Measurements from ENCODE around the gene VMP1.
A peak's percentile ranks its signal among the peaks of the same experiment; 100 is the strongest.

Gene VMP1

DNA sequence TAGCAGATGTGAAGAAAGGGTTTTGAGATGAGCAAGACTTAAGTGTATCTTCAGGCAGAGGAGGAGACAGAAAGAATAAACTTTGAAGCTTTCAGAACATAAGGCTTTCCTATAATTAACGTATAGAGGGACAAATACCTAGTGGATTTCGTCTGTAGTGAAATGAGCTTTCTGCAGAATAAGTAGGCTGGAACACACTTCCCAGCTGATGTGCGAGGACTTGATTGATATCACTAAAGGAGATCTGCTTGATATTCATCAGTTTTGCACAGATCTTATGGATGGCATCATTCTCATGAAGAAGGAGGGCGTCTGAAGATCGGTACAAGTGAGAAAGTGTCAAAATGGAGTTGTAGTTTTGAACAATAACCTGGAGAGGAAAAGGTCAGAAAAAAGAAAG lies 170.5 kb downstream of the VMP1 start (continued):
- TF ChIP-seq, protein P1, sequence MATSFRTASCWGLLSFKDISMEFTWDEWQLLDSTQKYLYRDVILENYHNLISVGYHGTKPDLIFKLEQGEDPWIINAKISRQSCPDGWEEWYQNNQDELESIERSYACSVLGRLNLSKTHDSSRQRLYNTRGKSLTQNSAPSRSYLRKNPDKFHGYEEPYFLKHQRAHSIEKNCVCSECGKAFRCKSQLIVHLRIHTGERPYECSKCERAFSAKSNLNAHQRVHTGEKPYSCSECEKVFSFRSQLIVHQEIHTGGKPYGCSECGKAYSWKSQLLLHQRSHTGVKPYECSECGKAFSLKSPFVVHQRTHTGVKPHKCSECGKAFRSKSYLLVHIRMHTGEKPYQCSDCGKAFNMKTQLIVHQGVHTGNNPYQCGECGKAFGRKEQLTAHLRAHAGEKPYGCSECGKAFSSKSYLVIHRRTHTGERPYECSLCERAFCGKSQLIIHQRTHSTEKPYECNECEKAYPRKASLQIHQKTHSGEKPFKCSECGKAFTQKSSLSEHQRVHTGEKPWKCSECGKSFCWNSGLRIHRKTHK (tag by site-specific recombination; IDR thresholded peaks at IDR 0.05) = no peak
- TF ChIP-seq, protein P2, sequence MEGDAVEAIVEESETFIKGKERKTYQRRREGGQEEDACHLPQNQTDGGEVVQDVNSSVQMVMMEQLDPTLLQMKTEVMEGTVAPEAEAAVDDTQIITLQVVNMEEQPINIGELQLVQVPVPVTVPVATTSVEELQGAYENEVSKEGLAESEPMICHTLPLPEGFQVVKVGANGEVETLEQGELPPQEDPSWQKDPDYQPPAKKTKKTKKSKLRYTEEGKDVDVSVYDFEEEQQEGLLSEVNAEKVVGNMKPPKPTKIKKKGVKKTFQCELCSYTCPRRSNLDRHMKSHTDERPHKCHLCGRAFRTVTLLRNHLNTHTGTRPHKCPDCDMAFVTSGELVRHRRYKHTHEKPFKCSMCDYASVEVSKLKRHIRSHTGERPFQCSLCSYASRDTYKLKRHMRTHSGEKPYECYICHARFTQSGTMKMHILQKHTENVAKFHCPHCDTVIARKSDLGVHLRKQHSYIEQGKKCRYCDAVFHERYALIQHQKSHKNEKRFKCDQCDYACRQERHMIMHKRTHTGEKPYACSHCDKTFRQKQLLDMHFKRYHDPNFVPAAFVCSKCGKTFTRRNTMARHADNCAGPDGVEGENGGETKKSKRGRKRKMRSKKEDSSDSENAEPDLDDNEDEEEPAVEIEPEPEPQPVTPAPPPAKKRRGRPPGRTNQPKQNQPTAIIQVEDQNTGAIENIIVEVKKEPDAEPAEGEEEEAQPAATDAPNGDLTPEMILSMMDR (tag by site-specific recombination; IDR thresholded peaks at IDR 0.05) = no peak

DNA sequence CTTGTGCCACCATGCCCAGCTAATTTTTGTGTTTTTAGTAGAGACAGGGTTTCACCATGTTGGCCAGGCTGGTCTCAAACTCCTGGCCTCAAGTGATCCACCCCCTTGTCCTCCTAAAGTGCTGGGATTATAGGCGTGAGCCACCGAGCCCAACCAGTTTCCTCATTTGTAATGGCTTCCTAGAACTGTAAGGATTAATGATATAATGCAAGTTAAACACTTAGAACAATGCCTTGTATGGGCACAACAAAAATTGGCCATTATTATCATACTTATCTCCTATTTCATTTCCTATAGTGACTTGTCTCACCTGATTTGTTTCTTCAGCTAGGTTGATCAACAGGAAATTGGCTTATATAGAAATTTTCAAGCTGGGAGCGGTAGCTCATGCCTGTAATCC lies 171.2 kb downstream of the VMP1 start:
- TF ChIP-seq REPIN1 (tag by site-specific recombination; IDR thresholded peaks at IDR 0.05; ENCODE audit: low read depth) (no peak), ZNF426 (tag by site-specific recombination; IDR thresholded peaks at IDR 0.05) (no peak), ZNF391 (tag by site-specific recombination; IDR thresholded peaks at IDR 0.05; ENCODE audit: borderline replicate concordance, low read depth) (no peak), ZNF560 (tag by site-specific recombination; IDR thresholded peaks at IDR 0.05; ENCODE audit: borderline replicate concordance) (no peak)
- TF ChIP-seq, protein P3, sequence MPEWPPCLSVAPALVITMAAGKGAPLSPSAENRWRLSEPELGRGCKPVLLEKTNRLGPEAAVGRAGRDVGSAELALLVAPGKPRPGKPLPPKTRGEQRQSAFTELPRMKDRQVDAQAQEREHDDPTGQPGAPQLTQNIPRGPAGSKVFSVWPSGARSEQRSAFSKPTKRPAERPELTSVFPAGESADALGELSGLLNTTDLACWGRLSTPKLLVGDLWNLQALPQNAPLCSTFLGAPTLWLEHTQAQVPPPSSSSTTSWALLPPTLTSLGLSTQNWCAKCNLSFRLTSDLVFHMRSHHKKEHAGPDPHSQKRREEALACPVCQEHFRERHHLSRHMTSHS (tag by site-specific recombination; IDR thresholded peaks at IDR 0.05) = no peak
- TF ChIP-seq, protein P4, sequence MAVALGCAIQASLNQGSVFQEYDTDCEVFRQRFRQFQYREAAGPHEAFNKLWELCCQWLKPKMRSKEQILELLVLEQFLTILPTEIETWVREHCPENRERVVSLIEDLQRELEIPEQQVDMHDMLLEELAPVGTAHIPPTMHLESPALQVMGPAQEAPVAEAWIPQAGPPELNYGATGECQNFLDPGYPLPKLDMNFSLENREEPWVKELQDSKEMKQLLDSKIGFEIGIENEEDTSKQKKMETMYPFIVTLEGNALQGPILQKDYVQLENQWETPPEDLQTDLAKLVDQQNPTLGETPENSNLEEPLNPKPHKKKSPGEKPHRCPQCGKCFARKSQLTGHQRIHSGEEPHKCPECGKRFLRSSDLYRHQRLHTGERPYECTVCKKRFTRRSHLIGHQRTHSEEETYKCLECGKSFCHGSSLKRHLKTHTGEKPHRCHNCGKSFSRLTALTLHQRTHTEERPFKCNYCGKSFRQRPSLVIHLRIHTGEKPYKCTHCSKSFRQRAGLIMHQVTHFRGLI (tag by site-specific recombination; IDR thresholded peaks at IDR 0.05) = peak; percentile 81
- TF ChIP-seq, protein P5, sequence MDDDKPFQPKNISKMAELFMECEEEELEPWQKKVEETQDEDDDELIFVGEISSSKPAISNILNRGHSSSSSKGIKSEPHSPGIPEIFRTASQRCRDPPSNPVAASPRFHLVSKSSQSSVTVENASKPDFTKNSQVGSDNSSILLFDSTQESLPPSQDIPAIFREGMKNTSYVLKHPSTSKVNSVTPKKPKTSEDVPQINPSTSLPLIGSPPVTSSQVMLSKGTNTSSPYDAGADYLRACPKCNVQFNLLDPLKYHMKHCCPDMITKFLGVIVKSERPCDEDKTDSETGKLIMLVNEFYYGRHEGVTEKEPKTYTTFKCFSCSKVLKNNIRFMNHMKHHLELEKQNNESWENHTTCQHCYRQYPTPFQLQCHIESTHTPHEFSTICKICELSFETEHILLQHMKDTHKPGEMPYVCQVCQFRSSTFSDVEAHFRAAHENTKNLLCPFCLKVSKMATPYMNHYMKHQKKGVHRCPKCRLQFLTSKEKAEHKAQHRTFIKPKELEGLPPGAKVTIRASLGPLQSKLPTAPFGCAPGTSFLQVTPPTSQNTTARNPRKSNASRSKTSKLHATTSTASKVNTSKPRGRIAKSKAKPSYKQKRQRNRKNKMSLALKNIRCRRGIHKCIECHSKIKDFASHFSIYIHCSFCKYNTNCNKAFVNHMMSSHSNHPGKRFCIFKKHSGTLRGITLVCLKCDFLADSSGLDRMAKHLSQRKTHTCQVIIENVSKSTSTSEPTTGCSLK (tag by site-specific recombination; IDR thresholded peaks at IDR 0.05) = no peak
- H3K4me3 ChIP-seq (ENCODE audit: low read depth, low read length) = no peak overlapping the region
- no peaks in the 10 kb centered on the region for H3K4me1 ChIP-seq (ENCODE audit: control insufficient read depth, insufficient read depth, low read length)
- peaks cover 74 to 76% of the 10 kb centered on the region in 2 experiments for H3K36me3 ChIP-seq (ENCODE audit: control insufficient read depth in 2 of 2, insufficient read depth in 1 of 2, low read length in 2 of 2)
- CTCF ChIA-PET = interaction anchor here (0.6 to 1.0 kb wide), 2 partner anchors 45 to 125 kb away, joined by 3 to 4 read pairs; no protein-coding TSS in a partner anchor
- POLR2A ChIA-PET = no interaction called here
- no peak overlapping the region for H3K27ac ChIP-seq (ENCODE audit: extremely low read depth, low read depth, low read length)
- H3K9me3 ChIP-seq (ENCODE audit: control insufficient read depth, insufficient read depth, low read depth, low read length) = no peaks in the 10 kb centered on the region

DNA sequence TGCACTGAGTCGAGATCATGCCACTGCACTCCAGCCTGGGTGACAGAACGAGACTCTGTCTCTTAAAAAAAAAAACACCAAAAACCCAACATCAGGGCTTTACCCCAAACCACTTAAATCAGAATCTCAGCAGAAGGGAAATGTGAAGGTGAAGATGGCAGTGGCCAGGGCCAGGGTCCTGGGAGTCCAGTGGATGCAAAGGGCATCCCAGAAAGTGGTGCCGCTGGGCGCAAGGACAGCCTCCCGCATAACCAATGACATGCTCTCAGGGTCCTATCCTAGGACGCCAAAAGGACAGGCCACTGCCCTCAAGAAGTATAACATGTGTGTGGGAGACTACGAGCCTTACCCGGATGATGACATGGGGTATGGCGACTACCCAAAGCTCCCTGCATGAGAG lies 177.4 kb downstream of the VMP1 start:
- H3K27ac ChIP-seq (ENCODE audit: extremely low read depth, low read depth, low read length) = no peak overlapping the region
- ChIA-PET POLR2A (no interaction called here), CTCF (no interaction called here)
- H3K36me3 ChIP-seq (ENCODE audit: control insufficient read depth in 2 of 2, insufficient read depth in 1 of 2, low read length in 2 of 2) = peaks cover 69 to 76% of the 10 kb centered on the region in 2 experiments
- TF ChIP-seq ZNF292 (tag by site-specific recombination; IDR thresholded peaks at IDR 0.05; ENCODE audit: borderline replicate concordance, low read depth) (no peak), SP7 (tag by site-specific recombination; IDR thresholded peaks at IDR 0.05) (no peak), ZNF132 (tag by site-specific recombination; IDR thresholded peaks at IDR 0.05; ENCODE audit: borderline replicate concordance) (no peak), ZIC2 (tag by site-specific recombination; IDR thresholded peaks at IDR 0.05) (no peak), ZNF549 (tag by site-specific recombination; IDR thresholded peaks at IDR 0.05) (no peak), GLI2 (tag by site-specific recombination; IDR thresholded peaks at IDR 0.05; ENCODE audit: borderline replicate concordance, low read depth) (no peak), ZNF48 (tag by site-specific recombination; IDR thresholded peaks at IDR 0.05) (no peak)
- TF ChIP-seq, protein P5 (tag by site-specific recombination; IDR thresholded peaks at IDR 0.05) = no peak
- no peaks in the 10 kb centered on the region for H3K4me1 ChIP-seq (ENCODE audit: control insufficient read depth, insufficient read depth, low read length)
- no peak overlapping the region for H3K4me3 ChIP-seq (ENCODE audit: low read depth, low read length)
- H3K9me3 ChIP-seq (ENCODE audit: control insufficient read depth, insufficient read depth, low read depth, low read length) = no peaks in the 10 kb centered on the region
